B cell (primary cell): ENCODE data around the gene LPO. TPM values are rescaled to one million over a fixed set of nuclear protein-coding genes. Genes with fewer than 3 reads are reported as not detected.

Experiments
- ATAC-seq: fragments of 200-7000 bp; cut with Tn5 transposase; one replicate; pipeline ENCODE4 v1.10.0; 2021; ENCODE audit warnings: low read depth, mild to moderate bottlenecking, moderate number of reproducible peaks, moderate library complexity
- CTCF ChIA-PET: fragments of 350-600 bp; sonication (Branson Sonifier 250); formaldehyde crosslinking; loops from one replicate; lab custom pipeline; 2021; ENCODE audit warnings: antibody characterized with exemption, inconsistent platforms; lab: Charles Lee
- POLR2A ChIA-PET: fragments of 350-600 bp; sonication (Branson Sonifier 250); formaldehyde crosslinking; loops from one replicate; lab custom pipeline; 2021; ENCODE audit warnings: antibody characterized with exemption; lab: Charles Lee
- DNase-seq: peaks from one replicate; pipeline ENCODE4 v3.0.0; 2013
- H2AFZ ChIP-seq: 2 replicates; pipeline ENCODE4 v1.6.1; 2012; ENCODE audit warnings: mild to moderate bottlenecking, low read depth, low read length; ENCODE audit not compliant: insufficient read depth, poor library complexity, severe bottlenecking
- H3K27ac ChIP-seq, 2 donors: 1 replicate in 1 of 2; 2 replicates in 1 of 2; pipeline ENCODE4 v1.5.1; 2012 to 2013; ENCODE audit warnings: low read length in 2 of 2, mild to moderate bottlenecking in 2 of 2, moderate library complexity in 1 of 2
- H3K27me3 ChIP-seq, 4 experiments: fragments of 200-600 bp in 1 of 4; sonication (generic) in 1 of 4; replicated peaks in 1 of 4; 1 replicate in 2 of 4; 2 replicates in 2 of 4; pipeline versions ENCODE4 v1.6.1 to v1.7.0; 2013 to 2016; ENCODE audit warnings: low read length in 3 of 4, mild to moderate bottlenecking in 2 of 4, mixed read lengths in 1 of 4, moderate library complexity in 1 of 4; ENCODE audit not compliant: insufficient read depth in 4 of 4, control insufficient read depth in 3 of 4; ENCODE audit errors: control extremely low read depth in 1 of 4
- H3K36me3 ChIP-seq, 2 experiments: replicated peaks in 1 of 2; 1 replicate in 1 of 2; 2 replicates in 1 of 2; pipeline versions ENCODE4 v1.6.1 to v1.7.1; 2013; ENCODE audit warnings: low read length in 1 of 2; ENCODE audit not compliant: insufficient read depth in 2 of 2, control insufficient read depth in 1 of 2; ENCODE audit errors: control extremely low read depth in 1 of 2, extremely low read depth in 1 of 2
- H3K4me1 ChIP-seq, 2 donors: fragments of 200-600 bp in 1 of 2; sonication (generic) in 1 of 2; 1 replicate in 1 of 2; 2 replicates in 1 of 2; pipeline versions ENCODE4 v1.5.1 to v1.6.1; 2013 to 2017; ENCODE audit warnings: low read length in 2 of 2; ENCODE audit not compliant: control insufficient read depth in 2 of 2, insufficient read depth in 2 of 2
- H3K4me2 ChIP-seq: replicated peaks from 2 replicates; pipeline ENCODE3; 2012; ENCODE audit warnings: mild to moderate bottlenecking, low read depth, low read length; ENCODE audit not compliant: poor library complexity, severe bottlenecking
- H3K4me3 ChIP-seq, 5 experiments: fragments of 200-600 bp in 1 of 5; sonication (generic) in 1 of 5; 1 replicate in 3 of 5; 2 replicates in 2 of 5; pipeline versions ENCODE4 v1.5.1 to v1.7.0; 2011 to 2016; ENCODE audit warnings: low read length in 4 of 5, mild to moderate bottlenecking in 4 of 5, low read depth in 2 of 5, control low read depth in 1 of 5, moderate library complexity in 1 of 5; ENCODE audit not compliant: insufficient read depth in 1 of 5; ENCODE audit errors: control extremely low read depth in 1 of 5, extremely low read depth in 1 of 5
- H3K79me2 ChIP-seq: fragments of 200-600 bp; sonication (generic); one replicate; pipeline ENCODE4 v1.6.0; 2016; ENCODE audit warnings: low read length; ENCODE audit not compliant: control insufficient read depth, insufficient read depth
- H3K9ac ChIP-seq: fragments of 200-600 bp; sonication (generic); 2 replicates; pipeline ENCODE4 v1.6.1; 2017; ENCODE audit warnings: mild to moderate bottlenecking, low read length, moderate library complexity
- H3K9me3 ChIP-seq, 3 donors: one replicate each; pipeline versions ENCODE4 v1.6.1 to v1.7.1; 2013; ENCODE audit warnings: low read length in 2 of 3; ENCODE audit not compliant: control insufficient read depth in 2 of 3, insufficient read depth in 1 of 3; ENCODE audit errors: control extremely low read depth in 1 of 3
- H4K20me1 ChIP-seq: 2 replicates; pipeline ENCODE4 v1.6.0; 2012; ENCODE audit warnings: mild to moderate bottlenecking, low read length; ENCODE audit not compliant: insufficient read depth, control insufficient read depth, poor library complexity, severe bottlenecking
- H3K27ac Mint-ChIP-seq: one replicate; pipeline ENCODE4 v1.8.0; 2021; ENCODE audit warnings: mixed read lengths
- H3K27me3 Mint-ChIP-seq: one replicate; pipeline ENCODE4 v1.8.0; 2021; ENCODE audit warnings: mixed read lengths
- H3K4me1 Mint-ChIP-seq: one replicate; pipeline ENCODE4 v1.8.0; 2021; ENCODE audit warnings: mixed read lengths
- H3K4me3 Mint-ChIP-seq: one replicate; pipeline ENCODE4 v1.8.0; 2021; ENCODE audit warnings: mixed read lengths
- H3K9me3 Mint-ChIP-seq: one replicate; pipeline ENCODE4 v1.8.0; 2022; ENCODE audit warnings: mixed read lengths; ENCODE audit not compliant: insufficient read depth
- EZH2 ChIP-seq: IDR thresholded peaks from 2 replicates; pipeline ENCODE4 v1.6.1; 2012; ENCODE audit warnings: borderline replicate concordance, low read depth, mild to moderate bottlenecking, moderate library complexity, low read length; ENCODE audit not compliant: insufficient read depth, poor library complexity, severe bottlenecking
- WGBS: methylation state at CpG from one replicate; pipeline ENCODE4 v1.1.5; 2013; ENCODE audit warnings: missing lambda C conversion rate; ENCODE audit not compliant: insufficient coverage; 5-methylcytosine and 5-hydroxymethylcytosine counted together
- intact Hi-C: fragments of 100-400 bp; cut with micrococcal nuclease; formaldehyde crosslinking; loops from one replicate; pipeline ENCODE4 v1.10.0; 2022
- polyA plus RNA-seq: library from polyadenylated mRNA; depleted of rRNA; stranded (reverse); fragments of >200 nt; gene quantifications from 2 replicates; pipeline ENCODE4 v1.2.3, GENCODE V29; 2012
- total RNA-seq, 2 donors: library from RNA; stranded (reverse); fragments of 120-200 nt in 1 of 2; gene quantifications; 1 replicate in 1 of 2; 2 replicates in 1 of 2; pipeline versions ENCODE4 v1.2.3 to v1.2.4, GENCODE V29; 2013 to 2022
- TF ChIP-seq, protein P1 (sequence below): fragments of 200-600 bp; IDR thresholded peaks from one replicate; pipeline ENCODE4 v1.8.0; 2022; ENCODE audit warnings: antibody characterized with exemption, mild to moderate bottlenecking

Gene LPO
- total and polyA plus RNA-seq, 2 donors (not counting 1 experiment from before 2014, with no cell fraction given), result not detected

GRCh38 chr17:58317421-58318064, 79.2 kb downstream of the LPO start:
- ATAC-seq, result peak; percentile 97
- no peaks in the 10 kb centered on the region for H3K9me3 ChIP-seq
- peaks cover 19% of the 10 kb centered on the region for H3K79me2 ChIP-seq
- H3K9ac ChIP-seq, result no peak overlapping the region
- peak overlapping the region; percentile 48 for H2AFZ ChIP-seq
- ChIA-PET POLR2A (interaction anchor here (0.5 to 5.5 kb wide), 15 partner anchors 9 to 342 kb away, joined by 3 to 46 read pairs (median 10); partner anchors contain the start of genes HSF5, RNF43, SUPT4H1 and TSPOAP1), CTCF (interaction anchor here (0.6 to 17.9 kb wide), 50 partner anchors 9 to 789 kb away, joined by 3 to 587 read pairs (median 6); partner anchors contain the start of genes HSF5, RNF43, SUPT4H1 and TRIM37)
- peak overlapping the region; percentile 33 for H3K4me2 ChIP-seq
- H3K4me3 ChIP-seq, result no peak overlapping the region
- WGBS, result 40% methylated on average over 1 of the region's 5 CpGs
- no peaks in the 10 kb centered on the region for H3K27me3 Mint-ChIP-seq
- H3K27ac Mint-ChIP-seq, result peak overlapping the region; percentile 96
- no peaks in the 10 kb centered on the region for H3K36me3 ChIP-seq
- peak overlapping the region; percentile 53 to 76 for H3K27ac ChIP-seq
- peaks cover 14% of the 10 kb centered on the region for H3K4me1 Mint-ChIP-seq
- peak; percentile 87 for DNase-seq
- H3K27me3 ChIP-seq, result no peaks in the 10 kb centered on the region
- TF ChIP-seq EZH2, result no peak
- TF ChIP-seq, protein P1, sequence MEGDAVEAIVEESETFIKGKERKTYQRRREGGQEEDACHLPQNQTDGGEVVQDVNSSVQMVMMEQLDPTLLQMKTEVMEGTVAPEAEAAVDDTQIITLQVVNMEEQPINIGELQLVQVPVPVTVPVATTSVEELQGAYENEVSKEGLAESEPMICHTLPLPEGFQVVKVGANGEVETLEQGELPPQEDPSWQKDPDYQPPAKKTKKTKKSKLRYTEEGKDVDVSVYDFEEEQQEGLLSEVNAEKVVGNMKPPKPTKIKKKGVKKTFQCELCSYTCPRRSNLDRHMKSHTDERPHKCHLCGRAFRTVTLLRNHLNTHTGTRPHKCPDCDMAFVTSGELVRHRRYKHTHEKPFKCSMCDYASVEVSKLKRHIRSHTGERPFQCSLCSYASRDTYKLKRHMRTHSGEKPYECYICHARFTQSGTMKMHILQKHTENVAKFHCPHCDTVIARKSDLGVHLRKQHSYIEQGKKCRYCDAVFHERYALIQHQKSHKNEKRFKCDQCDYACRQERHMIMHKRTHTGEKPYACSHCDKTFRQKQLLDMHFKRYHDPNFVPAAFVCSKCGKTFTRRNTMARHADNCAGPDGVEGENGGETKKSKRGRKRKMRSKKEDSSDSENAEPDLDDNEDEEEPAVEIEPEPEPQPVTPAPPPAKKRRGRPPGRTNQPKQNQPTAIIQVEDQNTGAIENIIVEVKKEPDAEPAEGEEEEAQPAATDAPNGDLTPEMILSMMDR, result peak; percentile 84
- H3K4me1 ChIP-seq, result peaks cover 11 to 12% of the 10 kb centered on the region in 2 donors
- intact Hi-C loops, result loop anchor here (1.0 kb wide), 8 partner anchors 12 to 197 kb away; partner anchors contain the start of genes MTMR4, RNF43 and SUPT4H1
- peak overlapping the region; percentile 33 for H3K4me3 Mint-ChIP-seq
- H3K9me3 Mint-ChIP-seq, result no peaks in the 10 kb centered on the region
- H4K20me1 ChIP-seq, result no peaks in the 10 kb centered on the region

DNA sequence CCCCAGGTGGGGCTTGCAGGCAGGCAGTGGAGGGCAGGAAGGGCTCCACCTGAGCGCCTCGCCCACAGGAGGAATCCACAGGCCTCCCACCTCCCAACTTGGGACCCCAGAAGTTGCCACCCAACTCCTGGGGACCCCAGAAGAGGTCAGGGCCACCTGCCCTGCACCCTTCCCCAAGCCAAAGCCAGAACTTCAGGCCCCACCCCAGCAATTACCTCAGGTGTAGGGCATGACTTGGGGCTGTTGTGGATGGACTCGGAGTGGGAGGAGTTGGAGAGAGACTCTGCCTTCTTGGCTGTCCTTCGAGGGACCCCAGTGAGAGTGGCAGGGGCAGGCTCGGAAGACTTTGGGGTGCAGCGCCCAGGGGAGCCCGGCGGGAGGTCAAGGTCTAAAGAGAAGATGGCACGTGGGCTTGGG, 79.7 kb downstream of the LPO start:
- H3K4me3 Mint-ChIP-seq, result no peak overlapping the region
- peak overlapping the region; percentile 48 for H2AFZ ChIP-seq
- DNase-seq, result peak; percentile 20
- intact Hi-C loops, result no loop called here
- no peaks in the 10 kb centered on the region for H3K9me3 ChIP-seq
- no peaks in the 10 kb centered on the region for H3K27me3 Mint-ChIP-seq
- H3K9me3 Mint-ChIP-seq, result no peaks in the 10 kb centered on the region
- H3K4me2 ChIP-seq, result peak overlapping the region; percentile 33
- peaks cover 19% of the 10 kb centered on the region for H3K79me2 ChIP-seq
- no peak overlapping the region for H3K9ac ChIP-seq
- H3K27ac ChIP-seq, result peak overlapping the region; percentile 53 to 76
- POLR2A ChIA-PET, result interaction anchor here (0.5 to 5.5 kb wide), 11 partner anchors 9 to 170 kb away, joined by 3 to 46 read pairs (median 11); partner anchors contain the start of genes HSF5, RNF43, SUPT4H1 and TSPOAP1
- CTCF ChIA-PET, result interaction anchor here (0.6 to 17.9 kb wide), 46 partner anchors 9 to 789 kb away, joined by 3 to 587 read pairs (median 8); partner anchors contain the start of genes HSF5, RNF43, SUPT4H1 and TRIM37
- no peaks in the 10 kb centered on the region for H3K36me3 ChIP-seq
- no peak for ATAC-seq
- H3K4me3 ChIP-seq, result no peak overlapping the region
- H3K4me1 Mint-ChIP-seq, result peaks cover 14% of the 10 kb centered on the region
- peak overlapping the region; percentile 96 for H3K27ac Mint-ChIP-seq
- H4K20me1 ChIP-seq, result no peaks in the 10 kb centered on the region
- 100% methylated on average over 7 of the region's 9 CpGs for WGBS
- H3K4me1 ChIP-seq, result peaks cover 11 to 12% of the 10 kb centered on the region in 2 donors
- H3K27me3 ChIP-seq, result no peaks in the 10 kb centered on the region
- TF ChIP-seq EZH2, result no peak

Other genes starting within 250 kb of the LPO start
- 221 and 250 TPM in 2 replicates for gene SRSF1, start 231.3 kb upstream of the LPO start, total RNA-seq
- gene SRSF1, start 231.3 kb upstream of the LPO start, polyA plus RNA-seq, result 163 and 234 TPM in 2 replicates
- 24.4 and 25.2 TPM in 2 replicates for gene DYNLL2, start 155.2 kb upstream of the LPO start, total RNA-seq
- 10.1 and 16.7 TPM in 2 replicates for gene DYNLL2, start 155.2 kb upstream of the LPO start, polyA plus RNA-seq
- not detected in 2 replicates for gene OR4D1, start 90.2 kb upstream of the LPO start, total RNA-seq
- gene OR4D1, start 90.2 kb upstream of the LPO start, polyA plus RNA-seq, result 0.01 and 0.03 TPM in 2 replicates
- gene OR4D2, start 71.6 kb upstream of the LPO start, total RNA-seq, result not detected in 2 replicates
- not detected in 2 replicates for gene OR4D2, start 71.6 kb upstream of the LPO start, polyA plus RNA-seq
- not detected in 2 replicates for gene EPX, start 45.9 kb upstream of the LPO start, total RNA-seq
- gene EPX, start 45.9 kb upstream of the LPO start, polyA plus RNA-seq, result not detected in 2 replicates
- gene MKS1, start 19.3 kb upstream of the LPO start, total RNA-seq, result 16.3 and 19.6 TPM in 2 replicates
- gene MKS1, start 19.3 kb upstream of the LPO start, polyA plus RNA-seq, result 6.3 and 8.3 TPM in 2 replicates
- gene MPO, start 42.4 kb downstream of the LPO start, total RNA-seq, result 0.73 TPM in 1 of 2 replicates, not detected in the other
- gene MPO, start 42.4 kb downstream of the LPO start, polyA plus RNA-seq, result 0.07 TPM in 1 of 2 replicates, not detected in the other
- 25.2 and 30.7 TPM in 2 replicates for gene TSPOAP1, start 90.2 kb downstream of the LPO start, total RNA-seq
- 10.8 and 16.0 TPM in 2 replicates for gene TSPOAP1, start 90.2 kb downstream of the LPO start, polyA plus RNA-seq
- 49.3 and 60.1 TPM in 2 replicates for gene SUPT4H1, start 113.6 kb downstream of the LPO start, total RNA-seq
- 30.2 and 34.8 TPM in 2 replicates for gene SUPT4H1, start 113.6 kb downstream of the LPO start, polyA plus RNA-seq
- gene RNF43, start 178.9 kb downstream of the LPO start, total RNA-seq, result 2.5 and 3.2 TPM in 2 replicates
- gene RNF43, start 178.9 kb downstream of the LPO start, polyA plus RNA-seq, result 2.6 TPM in 2 replicates
- gene HSF5, start 249.8 kb downstream of the LPO start, total RNA-seq, result 4.8 and 5.1 TPM in 2 replicates
- gene HSF5, start 249.8 kb downstream of the LPO start, polyA plus RNA-seq, result 2.2 TPM in 2 replicates